Activated B cell treated with CpG ODN at 0.5 μM for 24 hours (primary cell): ENCODE data around the gene INPP4A. TPM values are rescaled to one million over a fixed set of nuclear protein-coding genes. Genes with fewer than 3 reads are reported as not detected.

Source experiments
- ATAC-seq: fragments of 200-7000 bp; cut with Tn5 transposase; one replicate; pipeline ENCODE4 v1.10.0; 2021; ENCODE audit warnings: low read depth, mild to moderate bottlenecking, moderate library complexity
- CTCF ChIA-PET: fragments of 350-600 bp; sonication (Branson Sonifier 250); formaldehyde crosslinking; loops from one replicate; lab custom pipeline; 2021; ENCODE audit warnings: antibody characterized with exemption; lab: Charles Lee
- POLR2A ChIA-PET: fragments of 350-600 bp; sonication (Branson Sonifier 250); formaldehyde crosslinking; loops from one replicate; lab custom pipeline; 2021; ENCODE audit warnings: antibody characterized with exemption; lab: Charles Lee
- DNase-seq: peaks from one replicate; pipeline ENCODE4 v3.0.0; 2022
- H3K27ac Mint-ChIP-seq: one replicate; pipeline ENCODE4 v1.8.0; 2020; ENCODE audit warnings: mixed read lengths
- H3K27me3 Mint-ChIP-seq: one replicate; pipeline ENCODE4 v1.8.0; 2021; ENCODE audit warnings: mixed read lengths
- H3K36me3 Mint-ChIP-seq: one replicate; pipeline ENCODE4 v1.8.0; 2021; ENCODE audit warnings: low read depth, mixed read lengths
- H3K4me1 Mint-ChIP-seq: one replicate; pipeline ENCODE4 v1.8.0; 2021; ENCODE audit warnings: mixed read lengths
- H3K4me3 Mint-ChIP-seq: one replicate; pipeline ENCODE4 v1.8.0; 2020; ENCODE audit warnings: mild to moderate bottlenecking, mixed read lengths
- H3K9me3 Mint-ChIP-seq: one replicate; pipeline ENCODE4 v1.8.0; 2020; ENCODE audit warnings: mixed read lengths
- intact Hi-C: fragments of 100-400 bp; cut with micrococcal nuclease; formaldehyde crosslinking; loops from one replicate; pipeline ENCODE4 v1.15.1; 2024
- total RNA-seq: library from RNA; stranded (reverse); gene quantifications from 2 replicates; pipeline ENCODE4 v1.2.3, GENCODE V29; 2022
- TF ChIP-seq, protein P1 (sequence below): fragments of 200-600 bp; IDR thresholded peaks from one replicate; pipeline ENCODE4 v1.8.0; 2022; ENCODE audit warnings: antibody characterized with exemption, mild to moderate bottlenecking

INPP4A gene
- total RNA-seq, 1 donor from 2014 or later, result 26.6 TPM

DNA sequence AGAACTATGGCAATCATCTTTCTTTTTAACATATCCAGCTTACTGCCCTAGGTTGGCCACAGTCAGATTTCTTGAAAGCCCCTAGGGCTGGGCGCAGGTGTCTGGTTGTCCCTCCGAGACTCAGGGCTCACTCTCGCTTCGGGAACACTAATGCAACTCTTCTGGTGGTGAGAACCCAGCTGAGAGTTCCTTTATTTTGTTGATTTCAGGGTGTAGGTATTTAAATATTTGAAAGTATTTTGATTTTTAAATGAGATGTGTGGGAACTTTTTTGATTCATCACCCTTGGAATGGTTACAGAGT is 40.7 kb downstream of the INPP4A start:
- H3K36me3 Mint-ChIP-seq, result no peaks in the 10 kb centered on the region
- no peak overlapping the region for H3K27ac Mint-ChIP-seq
- ChIA-PET POLR2A (no interaction called here), CTCF (no interaction called here)
- H3K4me3 Mint-ChIP-seq, result no peak overlapping the region
- H3K27me3 Mint-ChIP-seq, result no peaks in the 10 kb centered on the region
- intact Hi-C loops, result no loop called here
- no peaks in the 10 kb centered on the region for H3K9me3 Mint-ChIP-seq
- H3K4me1 Mint-ChIP-seq, result peaks cover 47% of the 10 kb centered on the region
- TF ChIP-seq, protein P1, sequence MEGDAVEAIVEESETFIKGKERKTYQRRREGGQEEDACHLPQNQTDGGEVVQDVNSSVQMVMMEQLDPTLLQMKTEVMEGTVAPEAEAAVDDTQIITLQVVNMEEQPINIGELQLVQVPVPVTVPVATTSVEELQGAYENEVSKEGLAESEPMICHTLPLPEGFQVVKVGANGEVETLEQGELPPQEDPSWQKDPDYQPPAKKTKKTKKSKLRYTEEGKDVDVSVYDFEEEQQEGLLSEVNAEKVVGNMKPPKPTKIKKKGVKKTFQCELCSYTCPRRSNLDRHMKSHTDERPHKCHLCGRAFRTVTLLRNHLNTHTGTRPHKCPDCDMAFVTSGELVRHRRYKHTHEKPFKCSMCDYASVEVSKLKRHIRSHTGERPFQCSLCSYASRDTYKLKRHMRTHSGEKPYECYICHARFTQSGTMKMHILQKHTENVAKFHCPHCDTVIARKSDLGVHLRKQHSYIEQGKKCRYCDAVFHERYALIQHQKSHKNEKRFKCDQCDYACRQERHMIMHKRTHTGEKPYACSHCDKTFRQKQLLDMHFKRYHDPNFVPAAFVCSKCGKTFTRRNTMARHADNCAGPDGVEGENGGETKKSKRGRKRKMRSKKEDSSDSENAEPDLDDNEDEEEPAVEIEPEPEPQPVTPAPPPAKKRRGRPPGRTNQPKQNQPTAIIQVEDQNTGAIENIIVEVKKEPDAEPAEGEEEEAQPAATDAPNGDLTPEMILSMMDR, result no peak
- DNase-seq (no peak), ATAC-seq (no peak)

DNA sequence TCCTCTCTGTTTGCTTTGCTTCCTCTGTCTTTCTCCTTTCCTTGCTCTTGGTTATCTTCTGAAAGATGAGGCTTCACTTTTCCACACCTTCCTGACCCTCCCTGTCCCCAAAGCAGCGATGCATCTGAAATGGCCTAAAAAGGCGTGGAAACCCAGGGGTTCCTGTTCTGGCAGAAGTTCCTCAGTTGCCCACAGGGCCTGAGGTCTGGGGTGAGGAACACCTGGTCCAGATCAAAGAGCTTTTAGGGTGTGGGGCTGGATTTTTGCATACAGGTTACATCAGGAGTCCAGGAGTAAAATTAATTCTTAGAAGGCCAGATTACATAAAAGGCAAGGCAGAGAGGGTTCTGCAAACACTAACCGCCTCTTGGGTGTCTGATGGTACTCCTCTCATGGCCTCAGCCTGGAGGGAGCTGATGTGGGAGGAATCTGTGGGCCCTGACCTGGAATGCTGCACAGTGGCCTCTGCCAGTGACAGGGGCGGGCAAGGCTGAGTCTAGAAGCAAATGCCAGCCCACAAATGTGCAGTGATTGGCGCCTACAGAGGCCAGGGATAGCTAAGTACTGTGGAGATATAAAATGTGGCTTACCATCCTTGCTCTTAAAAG is 41.8 kb downstream of the INPP4A start:
- Mint-ChIP-seq H3K4me3 (no peak overlapping the region), H3K27me3 (no peaks in the 10 kb centered on the region), H3K36me3 (no peaks in the 10 kb centered on the region), H3K27ac (no peak overlapping the region), H3K4me1 (peaks cover 42% of the 10 kb centered on the region), H3K9me3 (no peaks in the 10 kb centered on the region)
- intact Hi-C loops, result no loop called here
- no peak for DNase-seq
- no peak for ATAC-seq
- CTCF ChIA-PET, result interaction anchor here (1.1 kb wide), 1 partner anchor 22 kb away, joined by 3 read pairs; no protein-coding TSS in a partner anchor
- TF ChIP-seq, protein P1, result no peak
- POLR2A ChIA-PET, result no interaction called here

DNA sequence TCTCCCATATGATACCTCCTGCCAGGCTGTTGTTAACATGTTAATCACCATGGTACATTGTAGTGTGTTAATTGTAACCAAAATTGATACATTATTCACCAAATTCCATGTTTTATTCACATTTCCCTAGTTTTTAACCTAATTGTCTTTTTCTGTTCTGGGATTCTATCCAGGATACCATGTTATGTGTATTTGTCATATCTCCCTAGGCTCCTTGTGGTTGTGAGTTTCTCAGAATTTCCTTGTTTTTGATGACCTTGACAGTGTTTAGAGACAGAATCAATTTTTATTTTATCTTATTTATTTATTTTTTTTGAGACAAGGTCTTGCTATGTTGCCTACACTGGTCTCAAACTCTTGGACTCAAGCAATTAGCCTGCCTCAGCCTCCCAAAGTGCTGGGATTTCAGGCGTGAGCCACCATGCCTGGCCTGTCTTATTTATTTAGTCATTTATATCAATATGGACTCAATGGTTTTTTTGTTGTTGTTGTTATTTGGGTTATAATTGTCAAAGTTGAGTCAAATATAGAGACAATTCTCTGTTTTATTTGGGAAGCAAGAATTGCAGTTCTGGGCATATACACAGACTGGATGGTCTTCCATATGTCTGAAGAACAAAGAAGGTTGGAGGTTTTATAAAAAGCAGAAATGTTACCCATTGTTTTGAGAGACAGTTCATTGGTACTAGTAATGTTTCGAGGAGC is 42.6 kb downstream of the INPP4A start:
- intact Hi-C loops, result no loop called here
- CTCF ChIA-PET, result interaction anchor here (0.6 to 1.6 kb wide), 8 partner anchors 8 to 827 kb away, joined by 3 to 11 read pairs (median 3); no protein-coding TSS in a partner anchor
- POLR2A ChIA-PET, result interaction anchor here (1.2 kb wide), 1 partner anchor 23 kb away, joined by 5 read pairs; no protein-coding TSS in a partner anchor
- Mint-ChIP-seq H3K4me1 (peaks cover 38% of the 10 kb centered on the region), H3K27ac (no peak overlapping the region), H3K36me3 (peaks cover 3% of the 10 kb centered on the region), H3K9me3 (no peaks in the 10 kb centered on the region), H3K4me3 (no peak overlapping the region), H3K27me3 (no peaks in the 10 kb centered on the region)
- TF ChIP-seq, protein P1, result no peak
- DNase-seq (no peak), ATAC-seq (no peak)

DNA sequence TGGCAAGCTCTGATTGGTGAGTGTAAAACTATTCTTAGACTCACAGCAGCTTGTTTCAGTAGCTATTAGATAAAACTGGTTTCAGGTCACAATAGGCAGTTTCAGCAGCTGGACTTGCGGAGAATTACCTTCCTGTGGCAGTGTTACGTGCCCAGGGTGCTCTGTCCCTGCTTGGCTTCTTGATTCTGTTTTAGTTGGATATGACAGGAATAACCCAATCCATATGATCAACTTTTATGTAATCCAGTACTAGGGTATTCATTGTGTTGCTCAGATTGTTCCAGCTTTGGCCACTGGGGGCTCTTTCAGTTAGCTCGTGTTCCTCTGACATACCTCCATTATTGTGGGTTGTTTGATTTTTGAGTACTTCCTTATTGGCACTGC is 43.1 kb downstream of the INPP4A start:
- Mint-ChIP-seq H3K4me1 (peaks cover 35% of the 10 kb centered on the region), H3K27ac (no peak overlapping the region), H3K4me3 (no peak overlapping the region), H3K27me3 (no peaks in the 10 kb centered on the region), H3K36me3 (peaks cover 5% of the 10 kb centered on the region), H3K9me3 (no peaks in the 10 kb centered on the region)
- ATAC-seq, result peak; percentile 78
- TF ChIP-seq, protein P1, result peak; percentile 17
- intact Hi-C loops, result no loop called here
- DNase-seq, result no peak
- CTCF ChIA-PET, result interaction anchor here (0.6 to 1.6 kb wide), 7 partner anchors 8 to 828 kb away, joined by 3 to 11 read pairs (median 3); no protein-coding TSS in a partner anchor
- POLR2A ChIA-PET, result interaction anchor here (1.2 kb wide), 1 partner anchor 24 kb away, joined by 5 read pairs; no protein-coding TSS in a partner anchor

DNA sequence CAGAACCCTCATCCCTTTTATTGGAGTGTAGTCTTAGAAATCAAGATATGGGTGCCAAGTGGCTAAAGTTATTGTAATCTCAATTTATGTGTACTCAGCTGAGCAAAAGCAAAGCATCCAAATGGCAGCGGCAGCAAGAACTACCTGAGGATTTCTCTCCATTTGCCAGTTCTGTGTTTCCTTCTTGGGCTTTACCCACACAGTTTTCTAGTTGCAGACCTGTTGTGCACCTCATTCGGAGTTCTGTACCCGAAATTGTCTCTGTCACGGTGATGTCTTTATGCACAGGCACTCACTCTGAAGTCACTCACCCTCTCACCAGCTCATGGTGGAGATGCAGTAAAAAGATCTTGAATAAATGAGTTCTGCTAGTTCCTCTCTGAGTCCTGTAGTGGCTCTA is 43.6 kb downstream of the INPP4A start:
- peaks cover 31% of the 10 kb centered on the region for H3K4me1 Mint-ChIP-seq
- ATAC-seq, result no peak
- intact Hi-C loops, result no loop called here
- peaks cover 5% of the 10 kb centered on the region for H3K36me3 Mint-ChIP-seq
- H3K27me3 Mint-ChIP-seq, result no peaks in the 10 kb centered on the region
- no peak for DNase-seq
- no peaks in the 10 kb centered on the region for H3K9me3 Mint-ChIP-seq
- ChIA-PET POLR2A (interaction anchor here (1.2 kb wide), 1 partner anchor 24 kb away, joined by 5 read pairs; no protein-coding TSS in a partner anchor), CTCF (interaction anchor here (1.1 to 1.6 kb wide), 4 partner anchors 9 to 75 kb away, joined by 3 to 11 read pairs (median 8); no protein-coding TSS in a partner anchor)
- H3K4me3 Mint-ChIP-seq, result no peak overlapping the region
- TF ChIP-seq, protein P1, result no peak
- H3K27ac Mint-ChIP-seq, result no peak overlapping the region
